HepG2 (cell line): ENCODE data around the gene COPB2. TPM values are rescaled to one million over a fixed set of nuclear protein-coding genes. Genes with fewer than 3 reads are reported as not detected.
A peak's percentile ranks its signal among the peaks of the same experiment; 100 is the strongest.

Experiments used
- ETV5 ChIP-seq: IDR thresholded peaks from 2 replicates; pipeline ENCODE4 v1.6.1; 2018; ENCODE audit warnings: missing biosample characterization, missing genetic modification reagents, inconsistent platforms, borderline replicate concordance
- KLF9 ChIP-seq: IDR thresholded peaks from 2 replicates; pipeline ENCODE4 v1.6.1; 2016; ENCODE audit warnings: low read depth
- NFIC ChIP-seq: IDR thresholded peaks from 2 replicates; pipeline ENCODE4 v1.6.1; 2012; ENCODE audit warnings: mild to moderate bottlenecking, low read length, inconsistent platforms
- POGZ ChIP-seq: sonication (generic); formaldehyde crosslinking; IDR thresholded peaks from 2 replicates; pipeline ENCODE4 v1.4.0; 2020; ENCODE audit warnings: mild to moderate bottlenecking, missing genetic modification reagents
- RFXAP ChIP-seq: sonication (generic); formaldehyde crosslinking; IDR thresholded peaks from 2 replicates; pipeline ENCODE4 v1.4.0; 2020; ENCODE audit warnings: missing genetic modification reagents, borderline replicate concordance
- SMAD9 ChIP-seq: sonication (generic); formaldehyde crosslinking; IDR thresholded peaks from 2 replicates; pipeline ENCODE4 v1.5.1; 2020; ENCODE audit warnings: mild to moderate bottlenecking, missing genetic modification reagents
- SNRNP70 ChIP-seq: fragments of 200-400 bp; formaldehyde crosslinking; IDR thresholded peaks from 2 replicates; pipeline ENCODE4 v1.6.1; 2017; ENCODE audit warnings: mild to moderate bottlenecking, low read depth, low read length, moderate library complexity
- ZBTB21 ChIP-seq: sonication (generic); formaldehyde crosslinking; IDR thresholded peaks from 2 replicates; pipeline ENCODE4 v1.4.0; 2020; ENCODE audit warnings: missing genetic modification reagents
- ZFYVE20 ChIP-seq: sonication (generic); formaldehyde crosslinking; IDR thresholded peaks from 2 replicates; pipeline ENCODE4 v1.8.0; 2023; ENCODE audit warnings: low read depth, mild to moderate bottlenecking, moderate library complexity, missing genetic modification reagents, borderline replicate concordance
- ZNF12 ChIP-seq: sonication (generic); formaldehyde crosslinking; IDR thresholded peaks from 2 replicates; pipeline ENCODE4 v1.5.0; 2020; ENCODE audit warnings: missing genetic modification reagents
- ZNF547 ChIP-seq: sonication (generic); formaldehyde crosslinking; IDR thresholded peaks from 2 replicates; pipeline ENCODE4 v1.5.1; 2020; ENCODE audit warnings: mild to moderate bottlenecking, missing genetic modification reagents
- ZNF615 ChIP-seq: sonication (generic); formaldehyde crosslinking; IDR thresholded peaks from 2 replicates; pipeline ENCODE4 v1.5.0; 2020; ENCODE audit warnings: mild to moderate bottlenecking, missing genetic modification reagents, borderline replicate concordance
- polyA plus RNA-seq, 8 experiments: library from polyadenylated mRNA; depleted of rRNA in 3 of 8; stranded (reverse) in 7 of 8; unstranded in 1 of 8; fragments of >200 nt; fragmentation: Illumina TruSeq in 4 of 8; extraction: Trizol in 4 of 8; gene quantifications; 2 replicates each; pipeline versions ENCODE4 v1.2.1 to v1.2.3, GENCODE V29; 2011 to 2016; ENCODE audit warnings: low read depth in 4 of 8, missing spikeins in 1 of 8, mixed read lengths in 1 of 8; ENCODE audit not compliant: insufficient read depth in 1 of 8
- total RNA-seq, 5 experiments: library from RNA; depleted of rRNA; stranded (reverse); fragments of >200 nt; fragmentation: Illumina TruSeq; extraction: Trizol; gene quantifications; 2 replicates each; pipeline ENCODE4 v1.2.3, GENCODE V29; 2016; ENCODE audit warnings: low read depth in 1 of 5
- TF ChIP-seq, protein P1 (sequence below): sonication (generic); formaldehyde crosslinking; IDR thresholded peaks from 2 replicates; pipeline ENCODE4 v1.9.0; 2022; ENCODE audit warnings: low read depth, missing genetic modification reagents
- TF ChIP-seq, protein P2 (sequence below): sonication (generic); formaldehyde crosslinking; IDR thresholded peaks from 2 replicates; pipeline ENCODE4 v1.8.1; 2023; ENCODE audit warnings: missing genetic modification reagents, mild to moderate bottlenecking, borderline replicate concordance
- TF ChIP-seq, protein P3 (sequence below): sonication (generic); formaldehyde crosslinking; IDR thresholded peaks from 2 replicates; pipeline ENCODE4 v1.4.0; 2020; ENCODE audit warnings: missing genetic modification reagents, borderline replicate concordance
- TF ChIP-seq, protein P4 (sequence below): fragments of 450-650 bp; IDR thresholded peaks from 2 replicates; pipeline ENCODE4 v1.6.1; 2017

Gene COPB2
- total and polyA plus RNA-seq, 2 of the 13 experiments (the other 11 are each of a cell fraction or from before 2014, with no cell fraction given) = 83.3 to 217 TPM

DNA sequence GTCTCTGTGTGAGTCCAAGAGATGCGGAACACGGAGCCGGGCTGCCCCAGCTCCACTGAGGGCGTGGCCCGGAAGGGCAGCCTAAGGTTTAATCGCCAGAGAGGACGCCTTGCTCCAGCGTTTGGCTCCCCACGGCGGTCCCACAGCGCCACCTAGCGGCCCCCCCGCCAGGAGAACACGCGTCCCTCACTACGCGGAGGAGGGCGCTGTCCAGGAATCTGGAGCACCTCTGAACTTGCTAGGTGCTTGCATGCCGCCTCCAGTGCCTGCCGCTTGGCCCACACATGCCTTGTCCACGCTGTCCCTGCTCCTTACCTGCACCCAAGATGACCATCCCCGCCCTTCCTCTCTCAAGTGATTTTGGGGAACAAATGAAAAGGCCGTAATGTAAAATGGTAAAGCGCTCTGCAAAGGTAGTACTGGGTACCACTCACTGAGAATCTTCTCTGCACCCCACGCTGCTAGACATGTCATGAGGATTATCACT is 60.0 kb downstream of the COPB2 start (continued):
- TF ChIP-seq, protein P1, sequence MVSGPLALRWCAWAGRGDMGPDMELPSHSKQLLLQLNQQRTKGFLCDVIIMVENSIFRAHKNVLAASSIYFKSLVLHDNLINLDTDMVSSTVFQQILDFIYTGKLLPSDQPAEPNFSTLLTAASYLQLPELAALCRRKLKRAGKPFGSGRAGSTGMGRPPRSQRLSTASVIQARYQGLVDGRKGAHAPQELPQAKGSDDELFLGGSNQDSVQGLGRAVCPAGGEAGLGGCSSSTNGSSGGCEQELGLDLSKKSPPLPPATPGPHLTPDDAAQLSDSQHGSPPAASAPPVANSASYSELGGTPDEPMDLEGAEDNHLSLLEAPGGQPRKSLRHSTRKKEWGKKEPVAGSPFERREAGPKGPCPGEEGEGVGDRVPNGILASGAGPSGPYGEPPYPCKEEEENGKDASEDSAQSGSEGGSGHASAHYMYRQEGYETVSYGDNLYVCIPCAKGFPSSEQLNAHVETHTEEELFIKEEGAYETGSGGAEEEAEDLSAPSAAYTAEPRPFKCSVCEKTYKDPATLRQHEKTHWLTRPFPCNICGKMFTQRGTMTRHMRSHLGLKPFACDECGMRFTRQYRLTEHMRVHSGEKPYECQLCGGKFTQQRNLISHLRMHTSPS (CRISPR knock-in tag) = no peak
- TF ChIP-seq ZFYVE20 (CRISPR knock-in tag) (no peak), POGZ (CRISPR knock-in tag) (peak; percentile 49; the same call in 1 of the 2 replicates), ZNF615 (CRISPR knock-in tag) (no peak), SMAD9 (CRISPR knock-in tag) (no peak), ZNF547 (CRISPR knock-in tag) (no peak), SNRNP70 (no peak), NFIC (no peak), KLF9 (CRISPR knock-in tag) (no peak), ZBTB21 (no peak), RFXAP (no peak), ETV5 (CRISPR knock-in tag) (peak; percentile 73; the same call in 1 of the 2 replicates), ZNF12 (CRISPR knock-in tag) (0 out of 2 replicates have a peak, but pooled peaks have one; percentile 49)
- TF ChIP-seq, protein P2, sequence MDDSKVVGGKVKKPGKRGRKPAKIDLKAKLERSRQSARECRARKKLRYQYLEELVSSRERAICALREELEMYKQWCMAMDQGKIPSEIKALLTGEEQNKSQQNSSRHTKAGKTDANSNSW = no peak
- TF ChIP-seq, protein P3, sequence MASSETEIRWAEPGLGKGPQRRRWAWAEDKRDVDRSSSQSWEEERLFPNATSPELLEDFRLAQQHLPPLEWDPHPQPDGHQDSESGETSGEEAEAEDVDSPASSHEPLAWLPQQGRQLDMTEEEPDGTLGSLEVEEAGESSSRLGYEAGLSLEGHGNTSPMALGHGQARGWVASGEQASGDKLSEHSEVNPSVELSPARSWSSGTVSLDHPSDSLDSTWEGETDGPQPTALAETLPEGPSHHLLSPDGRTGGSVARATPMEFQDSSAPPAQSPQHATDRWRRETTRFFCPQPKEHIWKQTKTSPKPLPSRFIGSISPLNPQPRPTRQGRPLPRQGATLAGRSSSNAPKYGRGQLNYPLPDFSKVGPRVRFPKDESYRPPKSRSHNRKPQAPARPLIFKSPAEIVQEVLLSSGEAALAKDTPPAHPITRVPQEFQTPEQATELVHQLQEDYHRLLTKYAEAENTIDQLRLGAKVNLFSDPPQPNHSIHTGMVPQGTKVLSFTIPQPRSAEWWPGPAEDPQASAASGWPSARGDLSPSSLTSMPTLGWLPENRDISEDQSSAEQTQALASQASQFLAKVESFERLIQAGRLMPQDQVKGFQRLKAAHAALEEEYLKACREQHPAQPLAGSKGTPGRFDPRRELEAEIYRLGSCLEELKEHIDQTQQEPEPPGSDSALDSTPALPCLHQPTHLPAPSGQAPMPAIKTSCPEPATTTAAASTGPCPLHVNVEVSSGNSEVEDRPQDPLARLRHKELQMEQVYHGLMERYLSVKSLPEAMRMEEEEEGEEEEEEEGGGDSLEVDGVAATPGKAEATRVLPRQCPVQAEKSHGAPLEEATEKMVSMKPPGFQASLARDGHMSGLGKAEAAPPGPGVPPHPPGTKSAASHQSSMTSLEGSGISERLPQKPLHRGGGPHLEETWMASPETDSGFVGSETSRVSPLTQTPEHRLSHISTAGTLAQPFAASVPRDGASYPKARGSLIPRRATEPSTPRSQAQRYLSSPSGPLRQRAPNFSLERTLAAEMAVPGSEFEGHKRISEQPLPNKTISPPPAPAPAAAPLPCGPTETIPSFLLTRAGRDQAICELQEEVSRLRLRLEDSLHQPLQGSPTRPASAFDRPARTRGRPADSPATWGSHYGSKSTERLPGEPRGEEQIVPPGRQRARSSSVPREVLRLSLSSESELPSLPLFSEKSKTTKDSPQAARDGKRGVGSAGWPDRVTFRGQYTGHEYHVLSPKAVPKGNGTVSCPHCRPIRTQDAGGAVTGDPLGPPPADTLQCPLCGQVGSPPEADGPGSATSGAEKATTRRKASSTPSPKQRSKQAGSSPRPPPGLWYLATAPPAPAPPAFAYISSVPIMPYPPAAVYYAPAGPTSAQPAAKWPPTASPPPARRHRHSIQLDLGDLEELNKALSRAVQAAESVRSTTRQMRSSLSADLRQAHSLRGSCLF (CRISPR knock-in tag) = no peak
- TF ChIP-seq, protein P4, sequence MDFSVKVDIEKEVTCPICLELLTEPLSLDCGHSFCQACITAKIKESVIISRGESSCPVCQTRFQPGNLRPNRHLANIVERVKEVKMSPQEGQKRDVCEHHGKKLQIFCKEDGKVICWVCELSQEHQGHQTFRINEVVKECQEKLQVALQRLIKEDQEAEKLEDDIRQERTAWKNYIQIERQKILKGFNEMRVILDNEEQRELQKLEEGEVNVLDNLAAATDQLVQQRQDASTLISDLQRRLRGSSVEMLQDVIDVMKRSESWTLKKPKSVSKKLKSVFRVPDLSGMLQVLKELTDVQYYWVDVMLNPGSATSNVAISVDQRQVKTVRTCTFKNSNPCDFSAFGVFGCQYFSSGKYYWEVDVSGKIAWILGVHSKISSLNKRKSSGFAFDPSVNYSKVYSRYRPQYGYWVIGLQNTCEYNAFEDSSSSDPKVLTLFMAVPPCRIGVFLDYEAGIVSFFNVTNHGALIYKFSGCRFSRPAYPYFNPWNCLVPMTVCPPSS = no peak
